NT2/D1 (cell line): ENCODE results near the gene RPLP1.

ENCODE experiments used
- SUZ12 ChIP-seq: IDR thresholded peaks from 2 replicates; pipeline ENCODE4 v1.6.1; 2011; ENCODE audit not compliant: insufficient read length, insufficient read depth; ENCODE audit errors: extremely low read depth
- YY1 ChIP-seq: IDR thresholded peaks from 2 replicates; pipeline ENCODE4 v1.6.1; 2011; ENCODE audit not compliant: insufficient read length, insufficient read depth
- ZNF274 ChIP-seq: IDR thresholded peaks from 2 replicates; pipeline ENCODE4 v1.6.1; 2011; ENCODE audit warnings: mild to moderate bottlenecking, low read depth, low read length

GRCh38 chr15:69490356-69491037, 37.9 kb downstream of the RPLP1 start:
- TF ChIP-seq SUZ12 (no peak), ZNF274 (no peak), YY1 (no peak)
